H7 (cell line): ENCODE results near the gene SAMD10. TPM values are rescaled to one million over a fixed set of nuclear protein-coding genes. Genes with fewer than 3 reads are reported as not detected.

Source experiments
- DNase-seq: peaks from one replicate; pipeline ENCODE4 v3.0.0; 2012
- H3K27me3 ChIP-seq: 2 replicates; pipeline ENCODE4 v1.6.0; 2011; ENCODE audit warnings: mild to moderate bottlenecking, low read length; ENCODE audit not compliant: control insufficient read depth, insufficient read depth
- H3K36me3 ChIP-seq: replicated peaks from 2 replicates; pipeline ENCODE4 v1.5.1; 2011; ENCODE audit warnings: low read length; ENCODE audit not compliant: control insufficient read depth, insufficient read depth
- H3K4me3 ChIP-seq: 2 replicates; pipeline ENCODE4 v1.5.1; 2011; ENCODE audit warnings: low read depth, mild to moderate bottlenecking, control low read depth, low read length, moderate library complexity; ENCODE audit not compliant: insufficient read depth
- total RNA-seq: library from RNA; depleted of rRNA; stranded (reverse); fragments of >200 nt; shearing (Covaris generic); gene quantifications from 2 replicates; pipeline ENCODE4 v1.2.3, GENCODE V29; 2014

The SAMD10 gene
- total RNA-seq, 1 experiment from 2014 or later = 3.8 TPM

DNA sequence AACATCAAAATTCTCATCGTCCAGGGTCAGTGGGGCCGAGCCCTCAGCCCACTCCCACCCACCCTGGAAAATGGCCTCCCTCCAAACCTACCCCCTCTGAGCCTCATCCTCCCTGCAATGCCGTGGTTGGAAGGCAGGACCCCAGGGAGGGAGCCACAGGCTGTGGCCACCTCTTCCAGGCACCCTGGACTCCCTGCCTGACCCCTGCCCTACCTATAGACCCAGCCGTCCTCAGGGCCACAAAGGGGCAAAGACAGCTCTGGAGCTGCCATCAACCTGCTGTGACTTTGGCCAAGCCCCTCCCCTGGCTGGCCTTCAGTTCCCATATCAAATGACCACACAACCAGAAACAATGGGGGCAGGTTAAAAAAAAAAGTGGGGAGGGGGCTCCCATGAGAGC is 21.0 kb downstream of the SAMD10 start:
- DNase-seq = peak; percentile 68
- Histone ChIP-seq H3K4me3 (no peak overlapping the region), H3K36me3 (peaks cover 8% of the 10 kb centered on the region), H3K27me3 (no peaks in the 10 kb centered on the region)

- Histone ChIP-seq H3K36me3 (peaks cover 6% of the 10 kb centered on the region), H3K4me3 (peak overlapping the region; percentile 65), H3K27me3 (no peaks in the 10 kb centered on the region)
- peak; percentile 98 for DNase-seq
Measured at GRCh38 chr20:63957690-63958441, 21.6 kb downstream of the SAMD10 start.

GRCh38 chr20:63957004-63957689 is 22.3 kb downstream of the SAMD10 start:
- peak; percentile 95 for DNase-seq
- H3K27me3 ChIP-seq = no peaks in the 10 kb centered on the region
- peak overlapping the region; percentile 65 for H3K4me3 ChIP-seq
- peaks cover 2% of the 10 kb centered on the region for H3K36me3 ChIP-seq

- Histone ChIP-seq H3K27me3 (no peaks in the 10 kb centered on the region), H3K4me3 (peak overlapping the region; percentile 65), H3K36me3 (no peaks in the 10 kb centered on the region; the same call in none of the 2 replicates)
- no peak for DNase-seq
Measured at GRCh38 chr20:63956664-63957003, 22.8 kb downstream of the SAMD10 start.

GRCh38 chr20:63955827-63956663 is 23.4 kb downstream of the SAMD10 start, which contains the start of gene UCKL1:
TSS of gene UCKL1 (minus strand) at chr20:63956416. CDS start at chr20:63956372, 44 bp downstream.
- no peaks in the 10 kb centered on the region; the same call in none of the 2 replicates for H3K36me3 ChIP-seq
- peak within 1 kb of the TSS; percentile 98 for H3K4me3 ChIP-seq
- DNase-seq = peak; percentile 99
- H3K27me3 ChIP-seq = no peaks in the 10 kb centered on the region

GRCh38 chr20:63955281-63955826 is 24.1 kb downstream of the SAMD10 start:
- peak; percentile 90 for DNase-seq
- no peaks in the 10 kb centered on the region for H3K27me3 ChIP-seq
- H3K4me3 ChIP-seq = peak overlapping the region; percentile 98
- H3K36me3 ChIP-seq = no peaks in the 10 kb centered on the region; the same call in none of the 2 replicates

- H3K4me3 ChIP-seq = no peak overlapping the region
- H3K36me3 ChIP-seq = no peaks in the 10 kb centered on the region; the same call in 1 of the 2 replicates
- no peak for DNase-seq
- no peaks in the 10 kb centered on the region for H3K27me3 ChIP-seq
Measured at GRCh38 chr20:63953764-63954429, 25.5 kb downstream of the SAMD10 start.

DNA sequence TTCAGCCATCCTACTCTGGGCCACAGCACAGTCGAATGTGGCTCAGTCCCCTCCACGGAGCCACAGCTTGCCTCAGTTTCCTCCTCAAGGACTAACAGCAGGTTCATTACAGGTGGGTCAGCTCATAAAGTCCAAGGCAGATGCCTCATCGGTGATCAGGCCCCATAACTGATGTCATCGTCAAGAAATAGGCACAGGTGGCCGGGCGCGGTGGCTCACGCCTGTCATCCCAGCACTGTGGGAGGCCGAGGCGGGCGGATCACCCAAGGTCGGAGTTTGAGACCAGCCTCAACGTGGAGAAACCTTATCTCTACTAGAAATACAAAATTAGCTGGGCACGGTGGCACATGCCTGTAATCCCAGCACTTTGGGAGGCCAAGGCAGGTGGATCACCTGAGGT is 26.7 kb downstream of the SAMD10 start:
- no peaks in the 10 kb centered on the region; the same call in 1 of the 2 replicates for H3K36me3 ChIP-seq
- no peak overlapping the region for H3K4me3 ChIP-seq
- DNase-seq = no peak
- H3K27me3 ChIP-seq = no peaks in the 10 kb centered on the region

- DNase-seq = no peak
- H3K36me3 ChIP-seq = no peaks in the 10 kb centered on the region; the same call in 1 of the 2 replicates
Measured at GRCh38 chr20:63952210-63952535, 27.3 kb downstream of the SAMD10 start.

GRCh38 chr20:63951398-63952209 is 27.8 kb downstream of the SAMD10 start:
- no peaks in the 10 kb centered on the region; the same call in 1 of the 2 replicates for H3K36me3 ChIP-seq
- H3K27me3 ChIP-seq = no peaks in the 10 kb centered on the region
- no peak overlapping the region for H3K4me3 ChIP-seq
- DNase-seq = no peak

More at GRCh38 chr20:63952210-63952535, 27.3 kb downstream of the SAMD10 start:
- Histone ChIP-seq H3K27me3 (no peaks in the 10 kb centered on the region), H3K4me3 (no peak overlapping the region)

DNA sequence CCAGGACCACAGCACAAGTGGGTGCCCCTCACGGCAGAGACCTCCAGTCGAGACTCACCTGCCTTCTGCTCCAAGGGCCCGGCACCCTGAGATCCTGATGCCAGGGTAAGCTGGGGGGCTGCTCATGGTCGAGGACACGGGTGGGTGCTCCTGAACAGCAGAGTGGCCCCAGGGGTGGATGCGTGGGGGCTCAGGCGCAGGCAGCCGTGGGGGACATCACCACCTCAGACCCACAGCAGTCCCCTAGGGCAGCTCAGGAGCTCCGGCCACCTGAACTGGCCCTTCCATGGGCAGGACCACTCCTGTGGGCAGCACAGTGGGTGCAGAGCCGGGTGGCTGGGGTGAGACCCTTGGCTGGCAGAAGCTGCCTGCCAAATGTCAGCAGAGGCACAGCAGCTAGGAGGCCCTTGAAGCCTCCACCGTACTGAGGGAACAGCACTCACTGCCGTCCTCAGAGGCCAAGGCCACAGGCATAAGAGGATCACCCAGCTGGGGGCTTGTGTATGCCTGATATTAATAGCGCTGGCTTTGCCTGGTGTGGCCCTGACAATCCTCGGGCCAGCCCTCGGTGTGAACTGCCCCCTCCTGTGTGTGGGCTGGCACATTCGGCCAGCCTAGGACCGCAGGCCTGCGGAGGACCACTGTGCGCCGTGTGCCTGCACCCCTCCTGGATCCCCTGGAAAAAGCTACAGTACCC is 28.6 kb downstream of the SAMD10 start:
- no peaks in the 10 kb centered on the region for H3K27me3 ChIP-seq
- no peak overlapping the region for H3K4me3 ChIP-seq
- no peak for DNase-seq
- no peaks in the 10 kb centered on the region; the same call in 1 of the 2 replicates for H3K36me3 ChIP-seq

GRCh38 chr20:63947638-63948456 is 31.6 kb downstream of the SAMD10 start:
- Histone ChIP-seq H3K4me3 (no peak overlapping the region), H3K36me3 (peaks cover 12% of the 10 kb centered on the region), H3K27me3 (no peaks in the 10 kb centered on the region)
- no peak for DNase-seq
